Testis (tissue), 2 donors: ENCODE data around the gene PEA15.

Experiments
- POLR2A ChIP-seq: fragments of 450-650 bp; IDR thresholded peaks from one replicate; pipeline ENCODE4 v1.6.1; 2017; ENCODE audit warnings: antibody characterized with exemption, mild to moderate bottlenecking, moderate library complexity
- TF ChIP-seq, protein P1 (sequence below), 3 experiments: fragments of 450-650 bp in 2 of 3; fragments of 200-600 bp in 1 of 3; sonication (generic) in 1 of 3; IDR thresholded peaks; one replicate each; pipeline ENCODE4 v1.5.1; 2016 to 2019; ENCODE audit warnings: antibody characterized with exemption in 3 of 3, mild to moderate bottlenecking in 2 of 3, moderate library complexity in 1 of 3

DNA sequence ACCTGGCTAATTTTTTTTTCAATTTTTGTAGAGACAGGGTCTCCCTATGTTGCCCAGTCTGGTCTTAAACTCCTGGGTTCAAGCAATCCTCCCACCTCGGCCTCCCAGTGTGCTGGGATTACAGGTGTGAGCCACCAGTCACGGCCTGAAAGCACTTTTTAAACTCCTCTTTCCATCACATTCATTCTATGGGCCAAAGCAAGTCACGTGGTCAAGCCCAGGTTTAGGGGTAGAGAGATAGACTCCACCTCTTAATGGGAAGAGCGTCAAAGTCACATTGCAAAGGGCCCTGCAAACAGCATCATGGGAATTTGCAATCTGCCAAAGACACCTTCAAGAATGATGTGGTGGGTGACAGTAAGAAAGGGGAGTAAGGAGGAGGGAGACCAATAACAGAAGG lies 46.6 kb upstream of the PEA15 start:
- TF ChIP-seq, protein P1, sequence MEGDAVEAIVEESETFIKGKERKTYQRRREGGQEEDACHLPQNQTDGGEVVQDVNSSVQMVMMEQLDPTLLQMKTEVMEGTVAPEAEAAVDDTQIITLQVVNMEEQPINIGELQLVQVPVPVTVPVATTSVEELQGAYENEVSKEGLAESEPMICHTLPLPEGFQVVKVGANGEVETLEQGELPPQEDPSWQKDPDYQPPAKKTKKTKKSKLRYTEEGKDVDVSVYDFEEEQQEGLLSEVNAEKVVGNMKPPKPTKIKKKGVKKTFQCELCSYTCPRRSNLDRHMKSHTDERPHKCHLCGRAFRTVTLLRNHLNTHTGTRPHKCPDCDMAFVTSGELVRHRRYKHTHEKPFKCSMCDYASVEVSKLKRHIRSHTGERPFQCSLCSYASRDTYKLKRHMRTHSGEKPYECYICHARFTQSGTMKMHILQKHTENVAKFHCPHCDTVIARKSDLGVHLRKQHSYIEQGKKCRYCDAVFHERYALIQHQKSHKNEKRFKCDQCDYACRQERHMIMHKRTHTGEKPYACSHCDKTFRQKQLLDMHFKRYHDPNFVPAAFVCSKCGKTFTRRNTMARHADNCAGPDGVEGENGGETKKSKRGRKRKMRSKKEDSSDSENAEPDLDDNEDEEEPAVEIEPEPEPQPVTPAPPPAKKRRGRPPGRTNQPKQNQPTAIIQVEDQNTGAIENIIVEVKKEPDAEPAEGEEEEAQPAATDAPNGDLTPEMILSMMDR (IDR thresholded peaks at IDR 0.05): no peak
- TF ChIP-seq POLR2A: no peak
